Embryonic facial prominence (tissue), 1 donor: ENCODE data around the gene ZDHHC11.
"Not testable (repeated sequence)": the region's sequence is repeated elsewhere in the genome, so short reads cannot be mapped to it uniquely, and the experiment has no call there.

Experiments
- DNase-seq: peaks from one replicate; pipeline ENCODE4 v3.0.0-alpha.2; 2016; ENCODE audit errors: extremely low spot score

The ZDHHC11 gene

DNA sequence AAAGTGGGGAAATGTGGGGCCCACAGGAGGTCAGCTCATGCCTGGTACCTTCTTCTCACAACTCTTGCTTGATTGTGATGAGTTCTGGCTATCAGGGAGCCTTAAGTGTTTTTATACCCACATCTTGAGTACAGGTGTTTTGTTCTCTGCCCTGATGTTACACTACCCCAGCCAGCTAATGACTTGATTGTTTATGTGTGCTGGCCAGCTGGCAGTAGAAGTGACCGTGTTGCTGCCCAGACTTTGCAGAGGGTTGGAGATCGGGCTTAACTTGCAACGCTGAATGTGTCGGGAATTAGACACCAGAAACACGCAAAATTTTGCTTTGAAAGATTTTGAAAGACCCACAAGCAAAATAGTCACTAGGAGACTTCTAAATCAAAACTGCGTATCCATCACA is 49.3 kb downstream of the ZDHHC11 start:
- DNase-seq = no peak

DNA sequence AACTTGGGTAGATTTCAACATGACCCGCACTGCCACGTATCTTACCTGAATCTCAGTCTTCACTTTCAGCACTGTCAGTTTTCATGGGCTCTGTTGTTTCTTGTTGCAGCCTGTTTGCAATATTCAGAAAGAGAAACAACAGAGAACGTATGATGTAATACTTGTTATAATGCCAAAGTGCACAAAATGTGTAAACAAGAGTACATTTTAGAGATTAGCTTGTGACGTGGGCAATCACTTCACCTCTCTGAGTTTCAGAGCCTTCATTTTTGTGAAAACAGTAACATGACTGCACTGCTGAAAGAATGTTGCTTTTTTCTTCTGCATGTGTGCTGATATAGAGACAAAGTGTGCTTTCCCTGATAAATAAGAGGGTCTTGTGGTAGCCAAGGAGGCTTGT is 49.7 kb downstream of the ZDHHC11 start:
- DNase-seq = not testable (repeated sequence)

DNA sequence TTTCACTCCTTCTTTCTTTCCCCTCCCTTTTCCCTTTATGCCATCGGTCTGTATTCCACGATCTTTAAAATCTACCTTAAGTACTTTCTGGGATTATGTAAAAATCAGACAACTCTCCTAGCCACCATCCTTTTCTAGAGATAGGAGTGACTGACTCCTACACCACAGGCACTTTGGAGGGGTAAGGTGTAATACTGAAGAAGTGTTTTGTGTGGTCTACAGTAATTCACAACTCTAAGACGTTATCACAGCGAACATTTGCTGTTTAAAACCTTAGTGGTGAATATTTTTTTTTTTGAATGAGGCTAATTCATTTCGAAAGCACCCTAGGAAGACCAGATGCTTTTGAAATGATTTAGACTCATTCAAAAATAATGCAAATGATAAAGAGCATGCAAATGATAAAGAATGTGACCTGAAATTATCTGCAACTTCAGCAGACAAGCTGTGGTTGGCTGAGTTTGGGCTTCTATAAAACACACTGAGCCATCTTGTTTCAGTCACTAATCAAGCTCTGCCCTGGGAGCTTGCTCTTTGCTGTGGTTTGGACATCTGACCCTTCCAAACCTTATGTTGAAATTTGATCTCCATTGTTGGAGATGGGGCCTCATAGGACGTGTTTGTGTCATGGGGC is 52.2 kb downstream of the ZDHHC11 start:
- DNase-seq = not testable (repeated sequence)

DNA sequence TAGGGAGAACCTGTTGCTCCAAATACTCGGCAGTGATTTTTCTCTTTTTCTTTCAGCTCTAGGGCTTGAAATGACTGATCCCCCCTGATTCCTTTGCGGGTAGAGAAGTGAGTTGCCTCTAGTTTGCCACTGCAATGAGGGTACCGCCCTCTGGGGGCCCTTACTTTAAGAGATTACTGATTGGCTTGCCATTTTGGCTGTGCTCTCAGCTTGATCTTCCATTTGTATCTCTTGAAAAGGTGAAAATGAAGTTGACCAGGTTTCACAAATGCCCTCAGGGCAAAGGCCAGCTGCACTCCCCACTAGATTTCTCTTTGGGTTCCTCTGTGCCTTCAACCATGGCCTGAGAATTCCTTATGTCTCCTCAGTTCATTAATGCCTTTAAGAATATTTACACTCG is 52.8 kb downstream of the ZDHHC11 start:
- not testable (repeated sequence) for DNase-seq

DNA sequence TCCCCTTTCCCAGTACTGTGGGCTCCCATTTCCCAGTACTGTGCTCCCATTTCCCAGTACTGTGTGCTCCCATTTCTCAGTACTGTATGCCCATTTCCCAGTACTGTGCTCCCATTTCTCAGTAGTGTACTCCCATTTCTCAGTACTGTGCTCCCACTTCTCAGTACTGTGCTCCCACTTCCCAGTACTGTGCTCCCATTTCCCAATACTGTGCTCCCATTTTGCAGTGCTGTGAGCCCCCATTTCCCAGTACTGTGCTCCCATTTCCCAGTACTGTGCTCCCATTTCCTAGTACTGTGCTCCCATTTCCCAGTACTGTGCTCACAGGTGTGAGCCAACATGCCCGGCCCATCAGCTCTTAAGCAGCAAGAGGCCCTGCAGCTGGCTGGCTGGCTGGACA is 54.9 kb downstream of the ZDHHC11 start:
- DNase-seq = not testable (repeated sequence)

DNA sequence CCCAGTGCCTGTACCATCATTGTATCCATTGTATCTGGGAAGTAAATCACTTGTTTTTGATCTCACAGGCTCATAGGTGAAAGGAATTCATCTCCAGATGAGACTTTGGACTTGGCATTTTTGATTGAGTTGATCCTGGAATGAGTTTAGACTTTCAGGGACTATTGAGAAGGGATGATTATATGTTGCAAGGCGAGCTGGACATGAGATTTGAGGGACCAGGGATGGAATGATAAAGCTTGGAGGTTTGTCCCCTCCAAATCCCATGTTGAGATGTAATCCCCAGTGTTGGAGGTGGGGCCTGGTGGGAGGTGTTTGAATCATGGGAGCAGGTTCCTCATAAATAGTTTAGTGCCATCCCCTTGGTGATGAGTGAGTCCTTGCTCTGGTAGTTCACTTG is 55.8 kb downstream of the ZDHHC11 start:
- DNase-seq = not testable (repeated sequence)

DNA sequence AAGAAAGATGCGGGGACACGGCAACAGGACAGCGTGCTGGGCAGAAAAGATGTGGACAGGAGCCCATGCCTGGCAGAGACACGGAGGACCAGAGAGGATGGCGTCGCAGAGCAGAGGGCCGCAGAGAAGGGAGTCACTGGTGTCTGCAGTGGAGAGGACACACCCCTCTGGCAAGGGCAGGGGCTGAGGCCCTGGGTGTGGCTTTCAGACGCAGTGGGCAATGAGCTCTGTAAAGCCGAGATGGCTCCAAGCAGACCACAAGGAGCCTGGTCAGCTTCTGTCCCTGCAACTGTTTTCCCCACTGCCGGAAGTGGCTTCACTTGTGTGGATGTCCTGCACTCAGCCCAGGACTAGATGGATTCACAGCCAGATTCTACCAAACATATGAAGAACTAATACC is 62.1 kb downstream of the ZDHHC11 start:
- not testable (repeated sequence) for DNase-seq

DNA sequence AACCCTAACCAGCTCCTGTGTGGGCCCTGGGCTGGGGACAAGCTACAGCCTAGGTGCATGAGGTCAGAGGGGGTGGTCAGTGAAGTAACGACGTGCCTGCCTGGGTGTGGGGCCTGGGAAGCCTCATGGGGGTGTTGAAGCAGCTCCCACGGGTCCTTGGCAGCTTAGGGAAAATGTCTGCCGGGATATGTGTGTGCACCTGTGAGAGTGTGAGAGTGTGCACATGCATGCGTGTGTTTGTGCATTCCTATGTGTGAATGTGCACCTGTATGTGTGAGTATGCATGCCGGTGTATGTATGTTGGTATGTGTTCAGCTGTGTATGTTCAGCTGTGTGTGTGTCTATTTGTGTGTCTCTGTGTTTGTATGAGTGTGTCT is 62.9 kb downstream of the ZDHHC11 start:
- DNase-seq = not testable (repeated sequence)

DNA sequence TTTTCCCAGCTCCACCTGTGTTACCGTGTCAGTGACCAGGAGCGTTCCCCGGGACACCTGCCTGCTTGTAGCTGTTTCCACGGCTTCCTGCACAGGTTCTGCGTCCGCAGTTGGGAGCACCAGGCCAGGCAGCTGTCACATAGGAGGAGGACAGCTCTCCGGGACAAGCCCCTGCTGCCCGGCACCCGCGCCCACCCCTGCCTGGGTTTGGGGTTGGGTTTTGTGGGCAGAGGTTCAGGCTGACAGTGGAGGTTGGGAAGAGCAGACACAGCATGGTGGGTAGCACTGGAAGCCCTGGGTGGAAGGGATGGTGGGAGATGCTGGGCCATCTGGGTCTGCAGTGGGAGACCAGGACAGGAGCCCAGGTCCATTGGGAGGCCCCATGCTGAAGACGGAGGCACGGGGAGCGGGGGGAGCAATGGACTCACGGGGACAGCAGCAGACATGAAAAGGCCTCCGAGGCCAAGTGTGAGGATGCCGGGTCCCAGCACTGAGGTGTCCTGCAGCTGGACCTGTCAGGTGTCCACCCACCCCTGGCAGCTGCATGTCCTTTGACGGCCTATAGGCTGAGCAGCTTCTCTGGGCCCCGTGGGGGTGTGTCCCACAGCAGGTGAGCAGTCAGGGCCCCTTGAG is 63.4 kb downstream of the ZDHHC11 start:
- DNase-seq = not testable (repeated sequence)

DNA sequence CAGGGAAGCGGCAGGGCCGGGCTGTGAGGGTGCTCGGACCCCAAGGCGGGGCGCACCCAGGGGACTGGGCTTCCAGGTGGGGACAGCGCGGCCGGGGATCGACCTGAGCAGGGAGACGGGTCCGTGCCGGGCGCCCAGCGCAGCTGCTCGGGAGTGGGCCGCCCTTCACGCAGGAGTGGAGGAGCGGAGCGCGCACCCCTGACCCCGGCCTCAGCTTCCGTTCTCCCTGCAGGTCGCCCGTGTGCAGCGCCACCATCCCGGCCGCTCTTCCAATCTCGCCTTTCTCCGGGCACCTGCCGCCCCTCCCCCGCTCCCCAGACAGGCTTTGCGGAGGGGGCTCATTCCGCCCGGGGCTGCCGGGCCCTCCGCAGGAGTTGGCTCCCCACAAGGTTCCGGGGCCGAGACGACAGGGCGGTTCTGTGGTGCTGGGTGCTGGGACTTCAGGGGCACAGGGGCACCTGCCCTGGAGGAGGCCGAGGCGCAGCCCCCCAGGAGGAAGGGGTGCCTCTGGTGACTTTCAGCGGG is 65.5 kb downstream of the ZDHHC11 start:
- not testable (repeated sequence) for DNase-seq

DNA sequence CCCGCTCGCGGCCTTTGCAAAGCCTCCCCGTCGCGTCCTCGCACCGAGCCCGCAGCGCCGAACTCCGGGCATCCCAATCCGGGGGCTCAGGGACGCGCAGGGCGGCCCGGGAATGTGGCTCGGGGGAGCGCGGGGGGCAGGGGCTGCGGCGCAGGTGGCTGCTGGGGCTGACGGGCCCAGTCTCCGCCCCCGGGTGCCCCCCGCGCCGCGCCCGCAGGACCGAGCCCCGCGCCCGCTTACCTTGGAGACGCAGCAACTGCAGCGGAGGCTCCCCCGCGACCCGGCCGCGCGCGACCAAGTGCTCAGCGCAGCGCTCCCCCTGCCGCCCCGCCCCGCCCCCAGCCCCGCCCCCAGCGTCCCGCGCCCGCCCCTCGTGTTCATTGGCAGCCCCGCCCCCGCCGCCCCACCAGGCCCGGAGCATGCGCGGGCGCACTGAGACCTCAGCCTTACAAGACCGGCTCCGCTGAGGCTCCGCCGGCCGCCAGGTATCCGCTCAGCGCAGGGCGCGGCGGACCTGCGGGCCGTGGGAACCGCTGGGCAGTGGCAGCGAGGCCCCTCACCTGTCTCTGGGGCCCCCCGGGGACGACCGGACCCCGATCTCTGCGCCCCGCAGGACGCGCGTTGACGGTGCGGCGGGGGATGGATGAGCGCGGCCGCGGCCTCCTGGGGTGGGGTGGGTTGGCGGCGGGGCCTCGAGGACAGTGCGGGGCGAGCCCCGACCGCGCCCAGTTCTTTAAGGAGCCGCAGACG is 66.2 kb downstream of the ZDHHC11 start, which contains the start of gene ZDHHC11B:
TSS of gene ZDHHC11B (minus strand) at position 302 of the 750 bp plus-strand sequence. CDS start 17,810 bp downstream, outside the sequence.
- peak; percentile 30 for DNase-seq

DNA sequence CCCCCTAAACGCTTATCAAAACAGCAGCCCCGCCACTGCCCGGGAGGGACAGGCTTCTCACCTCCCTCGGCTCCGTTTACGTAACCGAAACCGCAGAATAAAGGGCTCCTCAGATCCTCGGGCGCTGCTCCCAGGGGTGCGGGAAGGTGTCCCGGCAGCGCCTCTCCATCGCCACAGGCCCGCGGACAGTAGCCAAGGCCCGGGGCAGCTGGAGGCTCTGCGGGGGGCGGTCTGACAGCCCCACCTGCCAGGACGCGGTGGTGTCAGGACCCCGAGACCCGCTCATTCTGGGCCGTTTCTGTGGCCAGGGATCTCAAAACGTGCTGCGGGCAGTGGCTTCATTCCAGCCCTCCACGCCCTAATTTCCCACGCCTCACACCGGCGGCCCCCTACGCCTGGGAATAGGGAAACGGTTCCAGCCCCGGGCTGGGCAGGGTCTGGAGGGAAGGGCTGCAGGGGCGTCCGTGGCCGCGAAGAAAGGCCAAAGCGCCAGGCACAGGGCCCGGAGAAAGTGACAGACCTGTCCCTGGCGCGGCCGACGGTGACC is 66.8 kb downstream of the ZDHHC11 start:
- DNase-seq = not testable (repeated sequence)

DNA sequence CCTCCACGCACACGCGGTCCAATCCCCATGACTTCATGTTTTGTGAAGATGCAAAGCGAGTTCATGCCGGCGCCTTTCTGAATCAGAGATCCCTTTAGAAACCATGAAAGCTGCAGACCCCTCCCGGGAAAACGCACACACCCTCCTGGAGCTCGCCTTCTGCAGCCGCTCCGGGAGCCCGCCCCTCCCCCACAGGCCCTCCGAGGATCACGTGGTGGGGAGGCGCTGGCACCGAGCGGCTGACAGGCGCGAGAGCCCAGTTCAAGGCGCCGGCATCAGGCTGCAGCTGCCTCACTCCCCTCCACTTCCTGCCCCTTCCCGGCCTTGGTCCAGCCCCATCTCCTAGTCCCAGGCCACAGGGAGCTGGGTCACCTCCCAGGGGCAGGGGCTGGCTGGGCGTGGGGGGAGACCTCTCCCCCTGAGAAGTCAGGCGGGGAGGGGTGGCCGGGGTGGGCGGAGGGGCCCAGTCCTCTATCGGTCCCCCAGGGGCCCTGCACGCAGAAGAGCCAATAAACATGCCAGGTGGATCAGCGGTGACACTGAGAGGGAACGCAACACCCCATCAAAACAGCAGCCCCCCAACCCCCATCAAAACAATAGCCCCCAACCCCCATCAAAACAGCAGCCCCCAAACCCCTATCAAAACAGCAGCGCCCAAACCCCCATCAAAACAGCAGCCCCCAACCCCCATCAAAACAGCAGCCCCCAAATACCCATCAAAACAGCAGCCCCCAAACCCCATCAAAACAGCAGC is 67.6 kb downstream of the ZDHHC11 start:
- DNase-seq = not testable (repeated sequence)

DNA sequence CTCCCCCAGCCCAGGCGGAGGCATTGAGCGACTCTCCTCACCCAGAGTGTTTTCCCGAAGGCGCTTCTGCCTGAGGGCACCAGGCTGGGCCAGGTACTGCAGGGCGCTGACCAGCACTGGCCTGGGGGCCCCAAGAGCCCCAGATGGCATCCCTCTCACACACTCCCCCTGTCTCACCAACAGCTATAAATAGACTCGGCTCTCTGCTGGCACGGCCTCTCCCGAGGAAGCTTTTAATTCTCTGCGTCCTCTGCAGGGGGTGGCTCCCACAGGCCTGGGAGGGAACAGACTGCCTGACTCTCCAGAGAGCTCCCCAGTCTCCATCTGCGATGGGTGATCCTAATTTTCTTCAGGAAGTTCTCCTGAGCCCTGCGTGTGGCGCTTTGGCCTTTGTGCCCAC is 68.4 kb downstream of the ZDHHC11 start:
- not testable (repeated sequence) for DNase-seq

DNA sequence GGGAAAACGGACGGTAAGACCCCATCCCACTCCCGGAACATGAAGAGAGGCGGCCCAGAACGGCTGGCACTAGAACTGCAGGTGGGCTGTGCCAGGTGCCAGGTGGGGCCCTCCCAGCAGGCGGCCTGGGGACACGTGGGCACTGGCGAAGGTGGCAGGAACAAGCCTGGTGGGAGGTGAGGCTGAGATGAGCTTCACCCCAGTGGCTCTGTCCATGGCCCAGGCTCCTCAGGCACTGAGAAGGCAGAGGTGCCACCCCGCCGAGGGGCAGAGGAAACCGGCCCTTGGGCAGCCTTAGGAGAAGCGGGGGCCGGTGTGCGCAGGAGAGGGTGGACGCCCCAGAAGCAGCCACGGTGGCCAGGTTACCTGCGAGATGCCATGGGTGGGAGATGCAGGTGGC is 70.2 kb downstream of the ZDHHC11 start:
- not testable (repeated sequence) for DNase-seq

DNA sequence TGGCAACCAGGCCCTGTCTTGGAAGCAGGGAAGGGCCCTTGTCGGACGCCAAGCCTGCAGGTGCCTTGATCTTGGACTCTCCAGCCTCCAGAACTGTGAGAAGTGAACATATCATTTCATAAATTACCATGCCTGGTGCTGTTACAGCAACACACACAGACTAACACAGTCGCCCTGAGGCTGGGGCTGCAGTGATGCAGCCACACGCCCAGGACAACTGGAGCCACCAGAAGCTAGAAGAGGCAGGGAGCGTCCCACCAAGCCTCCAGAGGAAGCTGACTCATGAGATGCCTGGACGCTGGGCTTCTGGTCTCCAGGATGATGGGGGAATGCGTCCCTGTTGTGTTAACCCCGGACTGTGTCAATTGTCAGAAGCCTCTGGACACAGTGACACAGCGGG is 71.8 kb downstream of the ZDHHC11 start:
- DNase-seq = not testable (repeated sequence)

DNA sequence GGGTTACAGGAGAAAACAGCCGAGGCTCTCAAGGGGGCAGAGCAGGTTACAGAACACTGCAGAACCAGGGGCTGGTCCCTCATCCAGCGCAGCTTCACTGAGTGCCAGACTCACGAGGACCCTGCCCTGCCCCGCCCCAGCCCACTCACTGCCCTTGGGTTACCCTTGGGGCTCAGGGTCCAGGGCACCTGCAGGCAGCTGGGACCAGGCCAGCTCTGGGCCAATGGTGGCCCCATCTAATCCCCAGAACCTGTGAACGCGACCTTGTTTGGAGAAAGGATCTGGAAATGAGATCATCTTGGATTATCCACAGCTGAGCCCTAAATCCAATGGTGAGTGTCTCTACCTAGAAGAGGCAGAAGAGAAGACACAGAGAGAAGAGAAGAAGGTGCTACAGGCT is 72.4 kb downstream of the ZDHHC11 start:
- DNase-seq = not testable (repeated sequence)

DNA sequence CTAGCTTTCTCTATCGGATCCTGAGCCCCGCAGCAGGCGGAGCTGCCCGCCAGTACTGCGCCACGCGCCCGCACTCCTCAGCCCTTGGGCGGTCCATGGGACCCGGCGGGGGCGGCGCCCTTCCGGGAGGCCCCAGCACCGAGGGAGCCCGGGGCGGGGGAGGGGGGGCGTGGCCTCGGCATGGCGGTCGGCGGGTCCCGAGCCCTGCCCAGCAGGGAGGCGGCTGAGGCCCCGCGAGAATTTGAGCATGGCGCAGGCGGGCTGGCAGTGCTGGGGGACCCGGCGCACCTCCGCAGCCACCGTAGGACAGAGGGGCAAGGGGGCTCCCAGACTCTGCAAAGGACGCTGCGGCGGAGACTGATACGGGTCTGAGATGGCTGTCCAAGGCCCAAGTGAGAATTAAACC is 73.0 kb downstream of the ZDHHC11 start:
- DNase-seq = no peak

DNA sequence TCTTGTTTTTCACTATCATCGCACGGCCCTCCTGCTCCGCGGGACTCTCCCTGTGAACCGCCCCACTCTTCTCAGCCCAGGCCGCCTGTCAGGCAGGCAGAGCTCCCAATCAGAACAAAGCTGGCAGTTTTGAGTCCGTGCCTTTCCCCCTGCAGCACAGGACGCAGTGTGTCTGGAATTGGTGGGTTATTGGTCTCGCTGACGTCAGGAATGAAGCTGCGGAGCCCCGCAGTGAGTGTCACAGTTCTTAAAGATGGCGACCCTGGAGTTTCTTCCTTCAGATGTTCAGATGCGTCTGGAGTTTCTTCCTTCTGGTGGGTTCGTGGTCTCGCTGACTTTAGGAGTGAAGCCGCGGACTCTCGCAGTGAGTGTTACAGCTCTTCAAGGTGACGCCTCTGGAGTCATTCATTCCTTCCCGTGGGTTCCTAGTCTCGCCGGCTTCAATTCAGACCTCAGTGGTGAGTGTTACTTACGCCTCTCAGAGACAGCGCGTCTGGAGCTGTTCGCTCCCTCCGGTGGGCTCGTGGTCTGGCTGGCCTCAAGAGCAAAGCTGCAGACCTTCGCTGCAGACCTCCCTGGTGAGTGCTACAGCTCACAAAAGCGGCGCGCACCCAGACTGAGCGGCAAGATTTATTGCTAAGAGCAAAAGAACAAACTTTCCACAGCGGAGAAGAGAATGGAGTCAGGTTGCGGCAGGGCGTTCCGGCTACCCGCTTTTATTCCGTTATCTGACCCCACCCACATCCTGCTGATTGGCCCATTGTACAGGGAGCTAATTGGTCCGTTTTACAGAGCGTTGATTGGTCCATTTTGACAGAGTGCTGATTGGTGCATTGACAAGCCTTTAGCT is 73.7 kb downstream of the ZDHHC11 start:
- no peak for DNase-seq
